Fibroblast of peridontal ligament (primary cell): ENCODE results near the gene OR52D1.

ENCODE experiments used
- DNase-seq: peaks from one replicate; pipeline ENCODE4 v3.0.0-alpha.2; 2010; ENCODE audit errors: extremely low read depth

The OR52D1 gene

DNA sequence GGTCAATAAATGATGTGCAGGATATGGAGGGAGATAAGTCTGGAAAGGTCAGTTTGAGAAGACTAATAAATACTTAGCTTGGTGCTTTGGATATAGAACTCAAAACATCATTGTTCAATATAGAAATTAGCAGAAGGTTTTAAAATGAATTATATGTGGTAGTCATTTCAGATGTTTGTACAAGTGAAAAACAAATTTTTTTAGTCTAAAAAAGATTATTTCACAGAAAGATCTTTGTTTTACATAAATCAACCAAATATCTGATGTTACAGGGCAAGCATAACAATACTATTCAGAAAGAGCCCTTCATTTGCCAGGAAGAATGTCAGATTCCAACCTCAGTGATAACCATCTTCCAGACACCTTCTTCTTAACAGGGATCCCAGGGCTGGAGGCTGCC, at the start of gene OR52D1:
Gene OR52D1, plus strand, starts transcription at position 301 of the 400 bp plus-strand sequence. Its CDS starts 22 bp downstream, at position 323.
- DNase-seq, result no peak

DNA sequence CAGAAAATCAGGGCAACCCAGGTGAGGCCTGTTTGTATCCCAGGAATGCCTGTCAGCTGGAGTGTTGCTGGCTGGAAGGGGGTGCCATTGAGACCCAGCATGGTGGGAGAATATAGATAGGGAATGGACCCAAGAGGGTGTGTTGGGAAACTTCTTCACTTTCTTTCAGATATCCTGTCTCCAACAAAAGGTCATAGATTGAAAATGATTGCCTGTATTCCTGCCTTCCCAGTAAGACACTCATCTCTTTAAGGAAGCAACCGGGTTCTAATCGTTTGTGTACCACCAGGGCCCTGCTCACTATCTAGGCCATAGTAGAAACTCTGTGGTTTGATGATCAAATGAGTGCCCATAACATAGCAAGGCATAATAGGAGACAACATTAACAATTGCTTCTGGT, 47.1 kb upstream of the OR52D1 start, which contains the start of gene OR51I1:
Gene OR51I1, minus strand, starts transcription at position 101 of the 400 bp plus-strand sequence. Its CDS starts 0 bp downstream, at position 101.
- no peak for DNase-seq

DNA sequence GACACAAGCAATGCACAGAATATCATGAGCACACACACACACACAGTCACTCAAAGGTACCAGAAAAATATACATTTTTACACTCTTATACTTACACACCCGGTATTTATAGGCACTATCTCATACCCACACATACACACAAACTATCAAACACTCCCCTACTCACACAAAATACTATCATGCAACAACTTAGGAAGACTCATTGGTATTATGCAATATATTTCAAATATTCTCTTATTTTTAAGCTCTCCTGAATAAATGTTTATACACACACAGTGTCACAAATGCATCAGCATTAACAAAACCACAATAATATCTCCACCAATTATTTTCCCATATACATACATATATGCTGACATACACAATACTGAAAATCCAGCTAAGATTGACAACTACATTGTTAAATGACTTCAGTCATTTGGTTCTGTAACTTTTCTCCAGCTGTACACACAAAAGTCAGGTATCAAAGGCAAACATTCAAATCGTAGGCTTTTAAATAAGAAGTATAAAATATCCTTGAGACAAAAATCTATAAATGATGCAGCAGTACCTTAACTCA, 44.6 kb upstream of the OR52D1 start:
- DNase-seq, result no peak

DNA sequence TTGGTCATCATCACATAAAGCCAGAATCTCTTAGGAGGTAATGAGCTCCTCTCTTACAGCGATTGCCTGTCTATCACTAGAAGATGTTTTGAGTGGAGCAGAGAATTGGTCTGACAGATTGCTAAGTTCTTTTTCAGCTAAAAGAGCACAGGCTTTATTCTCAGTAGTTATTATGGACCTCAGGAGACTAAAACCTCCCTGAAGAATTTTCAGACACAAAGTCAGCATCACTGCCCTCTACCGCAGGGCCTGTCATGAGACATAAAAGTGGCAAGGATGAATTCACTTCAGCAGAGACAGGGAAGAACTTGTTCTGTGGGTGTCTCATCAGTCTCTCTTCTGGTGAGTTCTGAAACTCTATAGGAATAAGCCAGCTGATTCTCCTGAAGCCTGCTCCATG, 39.5 kb upstream of the OR52D1 start, which contains the start of gene OR51I2:
Gene OR51I2, plus strand, starts transcription at position 301 of the 400 bp plus-strand sequence. CDS start 4,166 bp downstream, outside the sequence.
- DNase-seq, result no peak

DNA sequence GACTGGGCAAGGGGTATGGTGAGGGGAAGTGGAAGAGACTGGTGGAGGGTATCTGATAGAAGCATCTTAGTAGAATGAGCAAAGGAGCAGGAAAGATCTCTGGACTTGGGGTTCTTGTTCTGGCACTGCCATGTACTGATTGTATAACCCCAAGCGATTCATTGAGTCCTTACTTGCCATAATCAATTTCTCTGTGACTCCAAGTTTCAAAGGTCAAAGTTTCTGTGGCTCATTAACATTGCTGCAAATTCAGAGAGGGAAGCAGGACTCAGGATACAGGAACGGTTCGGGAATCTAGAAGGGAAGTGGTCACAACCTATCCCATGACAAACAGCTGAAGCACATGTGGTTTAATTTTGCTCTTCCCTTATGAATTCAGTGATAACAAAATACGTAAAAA, 39.1 kb upstream of the OR52D1 start:
- DNase-seq, result no peak

DNA sequence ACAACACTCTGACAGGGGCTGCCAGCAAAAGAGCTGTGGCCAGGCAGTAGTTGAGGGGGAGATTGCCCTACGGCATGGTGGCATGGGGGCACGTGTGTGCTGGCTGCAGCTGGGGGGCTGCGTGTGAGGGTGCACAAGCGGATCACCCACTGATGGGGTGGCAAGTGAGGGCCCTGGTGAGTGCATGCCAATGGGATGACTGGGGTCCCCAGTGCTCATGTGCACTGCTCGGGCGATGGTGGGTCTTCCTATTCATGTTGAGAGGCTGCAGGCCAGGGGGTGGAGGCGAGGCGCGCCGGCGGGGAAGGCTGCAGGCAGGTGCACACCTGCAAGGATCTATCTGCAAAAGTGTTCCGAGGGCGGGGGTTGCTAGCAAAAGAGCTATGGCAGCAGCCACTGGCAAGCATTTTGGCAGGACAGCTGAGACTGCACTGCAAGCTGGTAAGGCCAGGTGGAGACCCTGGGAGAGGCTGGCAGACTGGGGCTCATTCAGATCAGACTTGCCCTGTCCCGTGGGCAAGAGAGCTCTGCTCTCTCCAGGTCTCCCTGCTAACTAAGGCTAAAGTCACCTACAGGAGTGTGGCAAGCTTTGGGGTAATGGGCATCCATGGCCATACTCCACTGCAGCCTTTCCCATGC, 27.4 kb upstream of the OR52D1 start:
- DNase-seq, result no peak

DNA sequence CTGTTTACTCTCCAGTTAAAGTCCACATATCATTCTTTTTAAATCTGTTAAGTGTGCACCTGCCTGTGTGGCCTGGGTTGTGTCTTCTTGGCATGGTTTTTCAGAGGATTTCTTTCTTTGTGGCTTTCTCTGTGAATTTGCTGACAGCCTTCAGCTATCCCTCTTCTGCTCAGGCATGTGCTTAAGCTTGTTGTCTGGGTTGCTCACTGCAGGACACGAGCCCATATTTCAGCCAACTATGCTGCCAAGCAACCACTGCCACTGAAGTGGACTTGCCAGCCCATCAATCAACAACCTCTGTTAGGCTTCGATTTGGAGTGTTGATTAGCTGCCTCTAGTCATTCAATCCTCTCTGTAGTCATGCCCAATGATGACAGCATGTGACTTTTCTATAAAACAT, 21.0 kb upstream of the OR52D1 start:
- no peak for DNase-seq

DNA sequence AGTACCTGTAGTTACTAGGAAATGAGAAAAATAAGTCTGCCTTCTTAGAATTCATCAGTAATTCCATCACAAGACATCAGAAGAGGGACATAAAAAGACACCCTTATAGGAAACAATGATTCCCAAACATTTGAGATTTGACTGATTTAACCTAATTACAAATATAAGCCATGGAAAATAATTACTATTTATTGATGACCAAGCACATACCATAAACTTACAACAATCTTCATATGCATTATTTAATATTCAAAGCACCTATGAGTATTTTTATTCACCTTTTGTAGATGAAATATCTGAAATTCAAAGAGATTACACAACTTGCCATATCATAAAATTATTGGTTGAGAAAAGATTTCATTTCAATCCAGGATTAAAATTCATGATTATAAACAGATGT, 14.6 kb upstream of the OR52D1 start:
- DNase-seq, result no peak

DNA sequence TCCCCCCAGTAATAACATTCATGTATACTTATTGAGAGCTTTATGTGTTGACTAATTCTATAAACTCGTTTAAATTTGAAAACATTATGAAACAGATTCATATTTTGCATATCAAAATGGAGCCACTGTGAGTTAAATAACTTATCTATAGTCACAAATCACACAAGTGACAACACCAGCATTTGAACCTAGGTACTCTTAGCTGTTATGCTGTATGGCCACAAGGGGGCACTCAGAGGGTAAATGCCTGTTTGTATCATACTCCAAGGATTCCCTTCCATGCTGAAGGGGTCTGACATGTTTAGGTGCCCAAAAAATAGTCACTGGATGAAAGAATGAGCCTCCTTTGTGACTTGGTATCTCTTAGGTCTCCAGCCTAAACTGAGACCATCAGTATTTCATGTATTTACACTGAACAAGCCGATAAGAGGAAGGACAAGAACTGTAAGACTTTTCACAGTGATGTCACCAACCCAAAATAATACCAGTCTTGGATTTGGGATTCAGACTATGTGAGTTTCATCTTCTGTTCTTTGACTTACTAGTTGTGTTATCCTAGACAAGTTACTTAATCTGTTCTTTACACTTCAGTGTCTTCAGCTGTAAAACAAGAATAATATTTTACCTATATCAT, 12.2 kb upstream of the OR52D1 start:
- DNase-seq, result peak; percentile 70

DNA sequence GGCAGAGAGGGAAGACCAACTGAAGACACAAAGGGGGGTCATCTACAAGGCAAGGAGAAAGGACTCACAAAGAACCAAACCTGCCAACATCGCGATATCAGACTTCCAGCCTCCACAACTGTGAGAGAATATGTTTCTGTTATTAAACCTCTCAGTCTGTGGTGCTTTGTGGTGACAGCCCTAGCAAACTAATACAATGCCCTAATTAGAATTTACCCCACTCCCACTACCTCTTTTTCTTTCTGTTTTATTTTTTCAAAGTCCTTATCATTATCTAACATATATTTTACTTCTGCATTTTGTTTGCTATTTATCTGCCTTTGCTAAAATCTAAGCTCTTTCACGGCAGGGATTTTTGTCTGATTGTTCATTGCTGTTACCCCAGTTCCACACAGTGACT, 2.5 kb upstream of the OR52D1 start:
- DNase-seq, result no peak

DNA sequence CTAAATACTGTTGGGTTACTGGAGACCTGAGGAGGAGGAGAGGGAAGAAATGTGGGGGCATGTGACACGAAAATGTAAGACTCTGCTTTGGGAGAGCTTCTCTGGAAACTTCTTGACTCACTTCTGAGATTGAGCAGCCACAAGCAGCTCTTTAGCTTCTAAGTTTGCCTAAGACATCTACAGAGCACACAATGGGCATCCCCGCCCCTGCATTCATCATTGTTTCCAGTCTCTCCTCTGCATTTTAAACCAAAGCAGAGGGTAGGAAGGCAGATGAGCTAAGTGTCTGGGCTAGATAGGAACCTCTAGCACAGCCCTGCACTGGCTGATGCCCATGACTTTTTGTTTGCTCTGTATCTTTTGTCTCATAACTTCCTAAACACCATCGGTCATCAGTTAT, 2.1 kb upstream of the OR52D1 start:
- DNase-seq, result no peak

DNA sequence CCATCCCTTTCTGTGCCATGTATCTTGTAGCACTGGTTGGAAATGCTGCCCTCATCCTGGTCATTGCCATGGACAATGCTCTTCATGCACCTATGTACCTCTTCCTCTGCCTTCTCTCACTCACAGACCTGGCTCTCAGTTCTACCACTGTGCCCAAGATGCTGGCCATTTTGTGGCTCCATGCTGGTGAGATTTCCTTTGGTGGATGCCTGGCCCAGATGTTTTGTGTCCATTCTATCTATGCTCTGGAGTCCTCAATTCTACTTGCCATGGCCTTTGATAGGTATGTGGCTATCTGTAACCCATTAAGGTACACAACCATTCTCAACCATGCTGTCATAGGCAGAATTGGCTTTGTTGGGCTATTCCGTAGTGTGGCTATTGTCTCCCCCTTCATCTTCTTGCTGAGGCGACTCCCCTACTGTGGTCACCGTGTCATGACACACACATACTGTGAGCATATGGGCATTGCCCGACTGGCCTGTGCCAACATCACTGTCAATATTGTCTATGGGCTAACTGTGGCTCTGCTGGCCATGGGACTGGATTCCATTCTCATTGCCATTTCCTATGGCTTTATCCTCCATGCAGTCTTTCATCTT, 414 bp downstream of the OR52D1 start:
- DNase-seq, result no peak

DNA sequence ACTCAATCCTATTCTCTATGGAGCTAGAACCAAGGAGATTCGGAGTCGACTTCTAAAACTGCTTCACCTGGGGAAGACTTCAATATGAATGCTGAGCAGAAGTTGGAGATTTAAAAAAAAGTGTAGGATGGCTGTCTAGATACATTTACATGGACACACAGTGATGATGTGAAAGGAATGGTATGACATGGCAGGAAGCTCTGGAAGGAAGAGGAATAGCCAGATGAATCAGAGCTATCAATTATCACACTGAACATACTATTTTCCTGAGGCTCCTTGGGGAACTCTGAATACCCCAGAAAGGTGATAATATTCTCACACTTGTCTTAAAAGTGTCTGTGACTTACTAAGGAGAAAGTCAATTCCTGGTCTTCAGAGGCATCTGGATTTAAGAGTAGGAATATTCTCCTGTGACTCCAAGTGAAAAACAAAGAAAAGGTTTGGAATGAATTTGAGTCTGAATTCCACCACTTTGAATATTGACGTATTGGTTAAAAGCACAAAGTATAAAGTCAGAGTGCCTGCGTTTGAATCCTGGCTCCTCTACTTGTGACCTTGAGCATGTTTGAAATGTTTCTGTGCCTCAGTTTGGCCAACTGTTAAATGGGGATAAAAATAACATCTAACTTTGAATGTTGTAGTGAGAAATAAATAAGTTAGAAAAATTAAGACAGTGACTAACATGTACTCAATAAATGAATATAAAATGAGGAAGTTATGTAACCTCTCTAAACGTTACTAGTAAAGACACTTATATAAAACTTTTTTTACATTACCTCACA, 1.3 kb downstream of the OR52D1 start:
- no peak for DNase-seq

DNA sequence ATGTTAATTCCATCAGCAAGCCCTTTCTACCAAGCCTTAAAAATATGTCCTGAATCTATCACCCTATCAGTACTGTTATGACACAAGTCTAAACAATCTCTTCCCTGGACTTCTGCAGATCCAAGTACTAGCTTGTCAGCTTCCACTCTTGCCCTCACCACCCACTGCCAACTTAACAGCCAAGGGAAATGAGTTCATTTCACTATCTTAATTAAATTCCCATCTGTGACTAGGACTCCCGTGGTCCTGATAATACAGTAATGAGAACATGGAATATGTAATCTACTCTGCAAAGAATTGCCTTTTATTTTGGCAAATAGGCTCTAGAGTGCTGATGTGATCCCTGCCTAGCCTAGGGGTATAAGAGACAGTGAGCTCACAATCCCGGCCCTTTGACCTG, 11.2 kb downstream of the OR52D1 start:
- no peak for DNase-seq

DNA sequence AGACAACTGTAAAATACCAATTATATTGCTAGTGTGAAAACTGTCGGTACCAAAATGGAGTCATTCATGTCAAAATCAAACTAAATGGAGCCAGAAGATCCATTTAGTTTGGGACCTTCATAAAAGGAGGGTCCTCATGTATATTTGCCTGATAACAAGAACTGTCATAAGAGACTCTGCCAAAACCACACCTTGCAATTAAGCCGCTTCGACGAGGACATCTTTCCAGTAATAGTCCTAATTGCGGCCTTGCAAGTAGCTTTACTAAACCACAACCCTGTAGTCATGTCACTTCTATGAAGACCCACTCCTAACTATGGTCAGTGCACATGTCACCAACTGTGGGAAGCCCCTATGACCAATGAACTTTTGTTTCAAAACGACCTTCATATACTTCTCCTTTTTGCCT, 11.9 kb downstream of the OR52D1 start:
- DNase-seq, result no peak

DNA sequence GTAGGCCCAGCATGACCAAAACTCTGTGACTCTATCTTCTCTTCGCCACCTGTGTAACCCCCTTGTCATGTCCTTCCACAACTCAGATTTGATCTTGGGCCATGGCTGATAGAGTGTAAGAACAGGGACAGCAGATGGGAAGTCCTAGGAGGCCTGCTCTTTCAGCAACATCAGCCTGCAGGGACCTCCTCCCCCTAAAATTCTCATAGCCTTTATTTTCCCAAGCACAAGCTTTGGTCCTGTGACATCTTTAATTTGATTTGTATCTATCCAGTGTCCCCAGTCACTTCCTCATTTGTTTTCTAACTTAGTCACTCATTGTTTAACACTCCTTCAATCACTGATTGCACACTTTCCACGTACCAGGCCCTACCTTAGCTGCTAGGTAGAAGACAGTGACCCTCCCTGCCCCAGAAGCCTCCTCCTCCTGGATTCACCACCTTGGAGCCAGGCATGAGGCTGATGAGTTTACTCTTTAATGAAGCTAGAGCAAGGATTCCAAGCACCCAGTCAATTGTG, 16.0 kb downstream of the OR52D1 start:
- DNase-seq, result no peak

DNA sequence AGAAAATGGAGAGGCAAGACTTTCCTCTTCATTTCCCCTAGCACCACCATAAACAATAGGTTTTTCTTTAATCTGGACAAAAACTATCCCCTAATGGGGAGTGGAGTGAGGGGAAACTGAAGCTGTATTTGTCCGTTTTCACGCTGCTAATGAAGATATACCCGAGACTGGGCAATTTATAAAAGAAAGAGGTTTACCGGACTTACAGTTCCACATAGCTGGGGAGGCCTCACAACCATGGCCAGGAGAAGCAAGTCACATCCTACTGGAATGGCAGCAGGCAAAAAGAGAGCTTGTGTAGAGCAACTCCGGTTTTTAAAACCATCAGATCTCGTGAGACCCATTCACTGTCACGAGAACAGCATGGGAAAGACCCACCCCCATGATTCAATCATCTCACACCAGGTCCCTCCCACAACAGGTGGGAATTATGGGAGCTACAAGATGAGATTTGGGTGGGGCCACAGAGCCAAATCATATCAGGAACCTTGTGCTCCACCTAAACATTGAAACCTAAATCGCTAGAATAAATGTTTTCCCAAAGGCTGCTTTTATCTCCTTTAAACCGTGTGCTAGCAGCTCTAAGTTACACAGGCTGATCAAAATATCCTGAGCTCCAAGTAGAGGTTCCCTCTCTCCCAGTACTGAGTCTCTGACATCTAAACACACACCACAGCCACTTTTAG, 17.0 kb downstream of the OR52D1 start:
- DNase-seq, result no peak

DNA sequence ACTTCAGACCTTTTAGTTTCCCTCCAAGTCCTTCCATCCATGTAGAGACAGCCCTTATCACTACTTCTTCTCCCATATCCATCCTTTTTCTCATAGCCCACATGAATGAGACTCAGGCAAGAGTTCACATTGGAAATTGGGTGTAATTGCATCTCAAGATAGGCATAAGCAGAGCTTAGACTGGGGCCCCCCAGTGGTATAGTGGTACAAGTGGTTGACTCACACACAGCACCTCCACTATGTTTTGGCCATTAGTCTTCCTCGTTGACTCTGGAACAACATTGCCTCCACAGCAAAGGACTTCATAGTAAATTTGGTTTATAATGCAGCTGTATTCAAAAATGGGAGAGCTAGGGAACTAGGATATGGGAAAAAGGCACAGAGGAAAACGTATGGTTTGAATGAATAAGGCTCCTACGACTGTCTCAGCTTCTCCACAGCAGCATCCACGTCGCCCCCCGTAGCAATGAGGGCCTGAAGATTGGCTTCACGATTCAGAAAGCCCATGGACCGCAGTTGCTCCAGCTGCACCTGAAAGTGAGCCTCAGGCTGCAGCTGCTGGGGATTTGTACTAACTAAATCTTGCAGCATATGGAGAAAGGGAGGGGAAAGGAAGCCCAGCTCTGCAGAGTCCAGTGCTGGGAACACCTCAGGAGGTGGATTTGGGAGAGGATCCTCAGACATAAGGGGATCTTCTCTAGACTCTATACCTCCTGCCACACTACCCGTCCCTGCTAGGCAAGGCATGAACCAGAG, 18.9 kb downstream of the OR52D1 start:
- DNase-seq, result no peak

DNA sequence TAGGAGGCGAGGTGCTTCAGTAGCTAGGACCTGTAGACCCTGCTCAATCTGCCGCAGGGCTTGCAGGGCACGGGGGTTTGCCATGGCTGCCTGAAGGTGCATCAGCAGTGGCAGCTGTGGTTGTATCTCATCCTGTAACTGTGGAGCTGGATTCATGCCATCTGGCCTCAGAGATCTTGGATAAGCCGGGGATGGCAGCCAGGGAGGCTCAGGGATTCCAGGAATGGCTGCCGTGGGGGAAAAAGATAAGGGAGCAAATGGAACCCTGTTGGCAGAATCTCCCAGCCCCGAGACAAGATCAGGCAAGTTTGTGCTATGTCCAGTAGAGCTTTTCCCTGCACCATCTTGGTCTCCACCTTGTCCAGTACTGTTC, 19.4 kb downstream of the OR52D1 start:
- no peak for DNase-seq

DNA sequence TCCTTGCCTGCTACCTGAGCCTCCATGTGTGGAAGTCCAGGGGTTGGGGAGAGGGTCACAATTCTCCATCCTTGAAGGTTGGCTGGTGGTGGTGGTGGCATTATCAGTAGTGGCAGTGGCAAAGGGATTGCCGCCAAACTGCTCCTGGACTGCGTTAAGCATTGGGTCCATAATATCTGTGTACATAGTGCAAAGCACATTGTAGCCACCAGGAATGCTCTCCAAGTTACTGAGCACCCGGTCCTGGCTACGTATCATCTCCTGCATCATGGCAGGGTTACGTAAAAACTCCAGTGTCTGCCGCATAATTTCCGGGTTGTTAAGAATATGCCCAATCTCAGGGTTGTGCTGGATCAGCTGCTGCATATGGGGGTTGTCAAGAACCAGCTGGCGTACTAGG, 20.1 kb downstream of the OR52D1 start:
- DNase-seq, result no peak

DNA sequence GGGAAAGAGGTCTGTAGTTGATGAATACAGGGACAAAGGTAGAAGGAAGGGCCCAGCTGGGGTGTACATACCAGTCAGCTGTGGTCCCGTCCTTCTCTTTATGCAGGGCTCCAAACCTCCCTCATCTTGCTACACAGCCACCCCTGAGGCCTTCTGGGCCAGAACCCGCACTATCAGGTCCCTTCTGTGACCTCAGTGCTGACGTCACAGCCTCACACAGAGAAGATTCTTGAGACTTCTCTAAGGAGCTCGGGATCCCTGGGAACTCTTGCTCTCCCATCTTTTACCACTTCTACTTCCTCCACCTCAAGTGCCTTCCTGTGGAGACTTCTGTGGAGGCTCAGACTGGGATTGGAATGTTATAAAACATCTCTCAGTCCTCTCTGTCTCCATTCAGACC, 21.3 kb downstream of the OR52D1 start, which contains the start of gene UBQLN3:
Gene UBQLN3, minus strand, starts transcription at position 155 of the 400 bp plus-strand sequence. CDS start 399 bp downstream, outside the sequence.
- no peak for DNase-seq
